Measurements from ENCODE around the gene S100A10.
A peak's percentile ranks its signal among the peaks of the same experiment; 100 is the strongest.

Gene S100A10

GRCh38 chr1:152014943-152015342, 21.3 kb upstream of the S100A10 start:
- Histone ChIP-seq H3K4me3 (ENCODE audit: low read length in 2 of 2) (no peak overlapping the region), H3K36me3 (ENCODE audit: control insufficient read depth in 2 of 2, insufficient read depth in 2 of 2, low read length in 2 of 2) (no peaks in the 10 kb centered on the region), H3K27me3 (ENCODE audit: control insufficient read depth in 2 of 2, insufficient read depth in 2 of 2, low read length in 2 of 2) (no peaks in the 10 kb centered on the region), H3K9ac (ENCODE audit: low read depth in 1 of 2, low read length in 2 of 2) (no peak overlapping the region), H3K9me3 (ENCODE audit: control insufficient read depth in 2 of 2, low read length in 2 of 2) (no peaks in the 10 kb centered on the region), H3K27ac (ENCODE audit: low read depth in 2 of 2, low read length in 2 of 2) (no peak overlapping the region), H3K4me1 (ENCODE audit: control insufficient read depth in 2 of 2, insufficient read depth in 2 of 2, low read length in 2 of 2) (no peaks in the 10 kb centered on the region)

- peaks cover 0 to 2% of the 10 kb centered on the region in 2 donors for H3K27me3 ChIP-seq (ENCODE audit: control insufficient read depth in 2 of 2, insufficient read depth in 2 of 2, low read length in 2 of 2)
- H3K9me3 ChIP-seq (ENCODE audit: control insufficient read depth in 2 of 2, low read length in 2 of 2), result no peaks in the 10 kb centered on the region
- H3K36me3 ChIP-seq (ENCODE audit: control insufficient read depth in 2 of 2, insufficient read depth in 2 of 2, low read length in 2 of 2), result no peaks in the 10 kb centered on the region
- no peaks in the 10 kb centered on the region for H3K4me1 ChIP-seq (ENCODE audit: control insufficient read depth in 2 of 2, insufficient read depth in 2 of 2, low read length in 2 of 2)
- H3K4me3 ChIP-seq (ENCODE audit: low read length in 2 of 2), result no peak overlapping the region
- no peak overlapping the region for H3K9ac ChIP-seq (ENCODE audit: low read depth in 1 of 2, low read length in 2 of 2)
- no peak overlapping the region for H3K27ac ChIP-seq (ENCODE audit: low read depth in 2 of 2, low read length in 2 of 2)
Observed at GRCh38 chr1:152013664-152014237, 20.1 kb upstream of the S100A10 start.

- Histone ChIP-seq H3K36me3 (ENCODE audit: control insufficient read depth in 2 of 2, insufficient read depth in 2 of 2, low read length in 2 of 2) (no peaks in the 10 kb centered on the region), H3K4me3 (ENCODE audit: low read length in 2 of 2) (no peak overlapping the region), H3K9me3 (ENCODE audit: control insufficient read depth in 2 of 2, low read length in 2 of 2) (no peaks in the 10 kb centered on the region), H3K27ac (ENCODE audit: low read depth in 2 of 2, low read length in 2 of 2) (no peak overlapping the region), H3K27me3 (ENCODE audit: control insufficient read depth in 2 of 2, insufficient read depth in 2 of 2, low read length in 2 of 2) (peaks cover 0 to 2% of the 10 kb centered on the region in 2 donors), H3K9ac (ENCODE audit: low read depth in 1 of 2, low read length in 2 of 2) (no peak overlapping the region), H3K4me1 (ENCODE audit: control insufficient read depth in 2 of 2, insufficient read depth in 2 of 2, low read length in 2 of 2) (no peaks in the 10 kb centered on the region)
Observed at GRCh38 chr1:152009691-152010090, 16.0 kb upstream of the S100A10 start.

GRCh38 chr1:152007047-152007446, 13.4 kb upstream of the S100A10 start:
- Histone ChIP-seq H3K36me3 (ENCODE audit: control insufficient read depth in 2 of 2, insufficient read depth in 2 of 2, low read length in 2 of 2) (no peaks in the 10 kb centered on the region), H3K9me3 (ENCODE audit: control insufficient read depth in 2 of 2, low read length in 2 of 2) (no peaks in the 10 kb centered on the region), H3K4me3 (ENCODE audit: low read length in 2 of 2) (no peak overlapping the region), H3K4me1 (ENCODE audit: control insufficient read depth in 2 of 2, insufficient read depth in 2 of 2, low read length in 2 of 2) (peaks cover 0 to 2% of the 10 kb centered on the region in 2 donors), H3K27me3 (ENCODE audit: control insufficient read depth in 2 of 2, insufficient read depth in 2 of 2, low read length in 2 of 2) (peaks cover 0 to 2% of the 10 kb centered on the region in 2 donors), H3K9ac (ENCODE audit: low read depth in 1 of 2, low read length in 2 of 2) (no peak overlapping the region), H3K27ac (ENCODE audit: low read depth in 2 of 2, low read length in 2 of 2) (no peak overlapping the region)

GRCh38 chr1:152005360-152005912, 11.8 kb upstream of the S100A10 start:
- H3K27me3 ChIP-seq (ENCODE audit: control insufficient read depth in 2 of 2, insufficient read depth in 2 of 2, low read length in 2 of 2), result peaks cover 0 to 2% of the 10 kb centered on the region in 2 donors
- H3K4me1 ChIP-seq (ENCODE audit: control insufficient read depth in 2 of 2, insufficient read depth in 2 of 2, low read length in 2 of 2), result peaks cover 8% of the 10 kb centered on the region in 2 donors
- no peaks in the 10 kb centered on the region for H3K9me3 ChIP-seq (ENCODE audit: control insufficient read depth in 2 of 2, low read length in 2 of 2)
- H3K27ac ChIP-seq (ENCODE audit: low read depth in 2 of 2, low read length in 2 of 2), result no peak overlapping the region
- H3K4me3 ChIP-seq (ENCODE audit: low read length in 2 of 2), result no peak overlapping the region
- no peak overlapping the region for H3K9ac ChIP-seq (ENCODE audit: low read depth in 1 of 2, low read length in 2 of 2)
- no peaks in the 10 kb centered on the region for H3K36me3 ChIP-seq (ENCODE audit: control insufficient read depth in 2 of 2, insufficient read depth in 2 of 2, low read length in 2 of 2)

GRCh38 chr1:152003846-152004442, 10.3 kb upstream of the S100A10 start:
- H3K4me3 ChIP-seq (ENCODE audit: low read length in 2 of 2), result no peak overlapping the region
- no peaks in the 10 kb centered on the region for H3K27me3 ChIP-seq (ENCODE audit: control insufficient read depth in 2 of 2, insufficient read depth in 2 of 2, low read length in 2 of 2)
- no peak overlapping the region for H3K27ac ChIP-seq (ENCODE audit: low read depth in 2 of 2, low read length in 2 of 2)
- no peaks in the 10 kb centered on the region for H3K9me3 ChIP-seq (ENCODE audit: control insufficient read depth in 2 of 2, low read length in 2 of 2)
- H3K36me3 ChIP-seq (ENCODE audit: control insufficient read depth in 2 of 2, insufficient read depth in 2 of 2, low read length in 2 of 2), result no peaks in the 10 kb centered on the region
- H3K9ac ChIP-seq (ENCODE audit: low read depth in 1 of 2, low read length in 2 of 2), result no peak overlapping the region
- H3K4me1 ChIP-seq (ENCODE audit: control insufficient read depth in 2 of 2, insufficient read depth in 2 of 2, low read length in 2 of 2), result peaks cover 8% of the 10 kb centered on the region in 2 donors

- Histone ChIP-seq H3K9me3 (ENCODE audit: control insufficient read depth in 2 of 2, low read length in 2 of 2) (no peaks in the 10 kb centered on the region), H3K27me3 (ENCODE audit: control insufficient read depth in 2 of 2, insufficient read depth in 2 of 2, low read length in 2 of 2) (no peaks in the 10 kb centered on the region), H3K27ac (ENCODE audit: low read depth in 2 of 2, low read length in 2 of 2) (no peak overlapping the region), H3K4me3 (ENCODE audit: low read length in 2 of 2) (no peak overlapping the region), H3K9ac (ENCODE audit: low read depth in 1 of 2, low read length in 2 of 2) (no peak overlapping the region), H3K36me3 (ENCODE audit: control insufficient read depth in 2 of 2, insufficient read depth in 2 of 2, low read length in 2 of 2) (no peaks in the 10 kb centered on the region), H3K4me1 (ENCODE audit: control insufficient read depth in 2 of 2, insufficient read depth in 2 of 2, low read length in 2 of 2) (peaks cover 8% of the 10 kb centered on the region in 2 donors)
Observed at GRCh38 chr1:152002960-152003359, 9.3 kb upstream of the S100A10 start.

GRCh38 chr1:152001631-152002584, 8.2 kb upstream of the S100A10 start:
- Histone ChIP-seq H3K9me3 (ENCODE audit: control insufficient read depth in 2 of 2, low read length in 2 of 2) (no peaks in the 10 kb centered on the region), H3K27me3 (ENCODE audit: control insufficient read depth in 2 of 2, insufficient read depth in 2 of 2, low read length in 2 of 2) (no peaks in the 10 kb centered on the region), H3K4me3 (ENCODE audit: low read length in 2 of 2) (no peak overlapping the region), H3K4me1 (ENCODE audit: control insufficient read depth in 2 of 2, insufficient read depth in 2 of 2, low read length in 2 of 2) (peaks cover 8% of the 10 kb centered on the region in 2 donors), H3K27ac (ENCODE audit: low read depth in 2 of 2, low read length in 2 of 2) (peak overlapping the region; percentile 51 to 69), H3K36me3 (ENCODE audit: control insufficient read depth in 2 of 2, insufficient read depth in 2 of 2, low read length in 2 of 2) (no peaks in the 10 kb centered on the region), H3K9ac (ENCODE audit: low read depth in 1 of 2, low read length in 2 of 2) (no peak overlapping the region)

DNA sequence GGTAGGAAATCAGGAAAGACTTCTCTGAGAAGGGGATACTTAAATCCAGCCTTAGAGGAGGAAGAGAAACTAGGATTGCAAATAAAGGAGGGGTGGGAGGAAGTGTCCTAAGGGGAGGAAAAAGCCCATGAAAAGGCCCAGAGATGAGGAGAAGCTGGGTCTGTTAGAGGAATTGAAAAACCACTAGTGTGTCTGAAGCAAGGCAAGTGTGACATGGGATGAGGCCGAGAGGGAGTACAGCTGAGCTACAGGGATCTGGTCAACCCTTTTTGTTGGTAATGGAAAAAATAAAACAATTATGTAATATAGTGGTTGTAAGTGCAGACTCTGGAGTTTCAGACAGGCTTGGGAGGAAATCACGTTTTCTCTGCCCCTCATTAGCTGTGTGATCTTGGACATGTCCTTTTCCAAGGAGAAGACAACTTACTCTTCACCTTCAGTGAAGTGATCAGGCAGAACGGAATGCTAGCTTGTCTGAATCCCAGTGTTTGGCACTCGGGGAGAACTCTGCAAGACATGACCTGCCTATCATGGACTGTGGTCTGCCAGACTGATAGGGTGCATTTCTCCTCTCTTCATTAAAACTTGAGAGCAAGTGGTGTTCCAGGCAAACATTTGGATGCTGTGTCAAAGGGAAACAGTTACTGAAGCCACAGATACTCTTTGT, 7.4 kb upstream of the S100A10 start:
- Histone ChIP-seq H3K27ac (ENCODE audit: low read depth in 2 of 2, low read length in 2 of 2) (peak overlapping the region; percentile 51 to 69), H3K27me3 (ENCODE audit: control insufficient read depth in 2 of 2, insufficient read depth in 2 of 2, low read length in 2 of 2) (no peaks in the 10 kb centered on the region), H3K4me1 (ENCODE audit: control insufficient read depth in 2 of 2, insufficient read depth in 2 of 2, low read length in 2 of 2) (peaks cover 9% of the 10 kb centered on the region in 2 donors), H3K36me3 (ENCODE audit: control insufficient read depth in 2 of 2, insufficient read depth in 2 of 2, low read length in 2 of 2) (no peaks in the 10 kb centered on the region), H3K4me3 (ENCODE audit: low read length in 2 of 2) (no peak overlapping the region), H3K9ac (ENCODE audit: low read depth in 1 of 2, low read length in 2 of 2) (no peak overlapping the region), H3K9me3 (ENCODE audit: control insufficient read depth in 2 of 2, low read length in 2 of 2) (no peaks in the 10 kb centered on the region)

All from mucosa of rectum (tissue), 2 donors.